HG03558 (cell line): ENCODE results near the gene MYL10.

Experiments
- ATAC-seq: cut with Tn5 transposase; IDR thresholded peaks from one replicate; pipeline ENCODE4 v1.9.1; 2021; ENCODE audit warnings: moderate number of reproducible peaks; ENCODE audit not compliant: unreplicated experiment; ENCODE audit errors: extremely low read depth

Gene MYL10

DNA sequence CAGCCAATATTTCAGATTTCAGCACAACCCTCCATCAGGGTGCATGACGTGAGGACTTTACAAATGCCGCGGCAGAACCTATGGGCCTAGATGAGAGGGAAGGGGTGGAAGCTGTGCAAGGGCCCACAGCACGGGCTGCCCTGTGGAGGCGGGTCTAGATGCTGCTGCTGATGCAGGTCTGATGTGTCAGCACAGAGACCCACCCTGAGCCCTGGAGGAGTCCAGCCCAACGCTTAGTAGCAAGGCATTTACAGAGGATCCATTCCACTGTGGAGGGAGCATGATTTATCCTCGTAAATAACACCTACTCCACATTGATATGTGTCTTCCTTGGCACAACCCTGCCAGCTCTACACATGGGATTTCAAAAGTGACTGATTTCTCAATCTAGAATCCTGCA, 48.5 kb downstream of the MYL10 start:
- ATAC-seq: no peak

DNA sequence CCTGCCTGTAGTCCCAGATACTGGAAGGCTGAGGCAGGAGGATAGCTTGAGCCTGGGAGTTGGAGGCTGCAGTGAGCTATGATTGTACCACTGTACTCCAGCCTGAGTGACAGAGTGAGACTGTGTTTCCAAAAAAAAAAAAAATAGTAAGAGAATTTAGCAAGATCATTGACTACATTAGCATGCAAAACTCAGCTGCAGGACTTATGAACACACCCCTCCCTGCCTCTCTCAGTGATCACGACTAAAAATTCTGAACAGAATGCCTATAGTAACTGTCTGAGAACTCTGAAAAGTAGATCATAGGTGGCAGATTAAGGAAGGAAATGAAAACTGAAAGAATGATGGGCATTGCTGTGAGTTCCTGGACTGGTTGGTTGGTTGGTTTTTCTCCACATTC, 50.5 kb downstream of the MYL10 start:
- no peak for ATAC-seq

DNA sequence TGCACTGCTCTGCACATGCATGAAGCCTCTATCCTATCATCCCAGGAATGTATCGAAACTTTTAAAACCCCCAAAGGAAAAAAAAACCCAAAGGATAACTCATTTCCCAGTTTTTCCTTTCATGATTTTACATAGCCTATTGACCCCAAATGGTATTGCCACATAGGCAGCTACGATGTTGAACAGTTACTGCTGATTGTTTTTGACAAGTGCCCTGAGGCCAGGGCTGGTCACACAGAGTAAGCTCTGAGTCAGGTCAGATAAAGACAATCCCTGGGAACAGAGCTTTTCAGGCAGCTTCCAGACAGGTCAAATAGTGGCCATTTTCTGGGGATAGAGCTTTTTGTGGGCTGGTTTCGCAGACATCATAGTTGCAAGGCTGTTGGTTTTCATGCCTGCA, 52.1 kb downstream of the MYL10 start:
- no peak for ATAC-seq

DNA sequence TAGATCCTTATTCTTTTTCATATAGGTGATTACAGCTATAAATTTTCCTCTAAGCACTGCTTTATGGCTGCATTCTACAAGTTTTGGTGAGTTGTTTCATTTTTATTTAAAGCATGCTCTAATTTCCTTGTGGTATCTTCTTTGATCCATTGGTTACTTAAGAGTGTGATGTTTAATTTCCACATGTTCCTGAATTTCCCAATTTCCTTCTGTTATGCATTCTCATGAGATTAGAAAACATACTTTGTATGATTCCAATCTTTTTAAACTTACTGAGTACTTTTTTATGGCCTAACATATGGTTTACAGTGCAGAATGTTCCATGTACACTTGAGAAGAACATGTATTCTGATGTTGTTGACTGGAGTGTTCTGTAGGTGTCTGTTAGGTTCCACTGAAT, 53.4 kb downstream of the MYL10 start:
- no peak for ATAC-seq

DNA sequence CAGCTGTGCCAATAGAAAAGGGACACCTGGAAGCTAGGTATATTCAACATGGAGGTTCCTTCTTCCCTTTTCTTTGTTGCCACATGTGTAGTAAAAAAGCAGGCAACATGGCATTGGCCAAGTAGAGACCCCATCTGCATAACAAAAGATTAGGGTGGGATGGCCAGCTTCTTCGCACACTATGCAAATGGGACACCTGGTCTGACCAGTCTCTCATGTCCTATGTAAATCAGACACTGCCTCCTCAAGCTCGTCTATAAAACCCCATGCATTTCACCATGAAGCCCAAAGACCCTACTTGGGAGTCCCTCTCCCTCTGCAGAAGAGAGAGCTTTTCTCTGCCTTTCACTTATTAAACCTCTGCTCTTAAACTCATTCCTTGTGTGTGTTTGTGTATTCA, 53.9 kb downstream of the MYL10 start:
- ATAC-seq: no peak

DNA sequence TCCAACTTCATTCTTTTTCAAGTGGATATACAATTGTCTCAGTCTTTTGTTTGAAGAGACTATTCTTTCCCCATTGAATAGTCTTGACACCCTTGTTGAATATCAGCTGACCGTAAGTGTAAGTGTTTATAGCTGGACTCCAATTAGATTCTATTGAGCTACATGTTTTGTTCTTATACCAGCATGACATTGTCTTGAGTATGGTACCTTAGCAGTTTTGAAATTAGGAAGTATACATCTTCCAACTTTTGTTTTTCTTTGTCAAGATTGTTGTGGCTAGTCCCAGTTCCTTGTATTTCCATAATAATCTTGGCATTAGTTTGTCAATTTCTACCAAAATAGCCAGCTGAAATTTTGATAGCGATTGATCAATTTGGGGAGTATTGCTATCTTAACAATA, 56.9 kb downstream of the MYL10 start:
- no peak for ATAC-seq

DNA sequence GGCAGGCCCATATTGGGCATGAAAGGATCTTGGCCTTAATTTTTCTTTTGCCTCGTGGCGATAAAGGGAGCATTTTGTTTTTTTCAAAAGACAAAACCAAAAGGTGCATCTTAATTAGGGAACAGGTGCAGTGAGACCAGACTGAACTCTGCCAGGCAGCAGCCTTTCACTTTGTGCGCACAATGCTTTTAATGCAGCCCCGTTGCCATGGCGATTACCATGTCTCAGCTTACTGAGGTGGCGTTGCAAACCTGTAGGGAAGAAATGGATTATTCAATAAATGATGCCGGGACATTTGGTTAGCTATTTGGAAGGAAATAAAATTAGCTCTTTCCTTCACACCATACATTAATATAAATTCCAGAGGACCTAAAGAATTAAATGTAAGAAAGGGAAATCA, 61.9 kb downstream of the MYL10 start:
- no peak for ATAC-seq

DNA sequence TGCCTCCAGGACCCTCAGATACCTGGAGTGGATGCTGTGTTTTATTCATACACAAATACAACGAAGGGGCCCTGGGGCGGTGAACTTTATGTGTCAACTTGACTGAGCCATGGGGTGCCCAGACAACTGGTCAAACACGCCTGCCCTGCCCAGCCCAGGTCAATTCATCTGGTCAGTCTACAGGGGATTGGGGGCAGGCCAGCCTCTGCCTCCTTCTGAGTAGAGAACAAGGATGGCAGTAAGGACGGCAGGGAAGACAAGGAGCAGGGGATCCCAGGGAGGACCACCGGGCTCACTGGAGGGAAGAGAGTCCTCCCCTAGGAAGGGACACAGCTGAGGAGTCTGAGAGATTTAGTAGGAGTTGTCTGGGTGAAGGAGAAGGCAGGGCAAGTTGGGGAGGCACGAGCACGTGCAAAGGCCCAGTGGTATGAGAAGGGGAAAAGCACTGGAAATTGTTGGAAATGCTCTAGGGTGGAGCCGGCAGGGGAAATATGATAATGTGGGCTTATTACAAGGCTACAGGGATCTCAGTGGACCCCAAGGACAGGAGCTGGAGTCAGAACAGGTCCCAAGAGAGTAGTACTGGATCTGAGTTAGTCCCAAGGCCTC, 63.4 kb downstream of the MYL10 start:
- no peak for ATAC-seq

DNA sequence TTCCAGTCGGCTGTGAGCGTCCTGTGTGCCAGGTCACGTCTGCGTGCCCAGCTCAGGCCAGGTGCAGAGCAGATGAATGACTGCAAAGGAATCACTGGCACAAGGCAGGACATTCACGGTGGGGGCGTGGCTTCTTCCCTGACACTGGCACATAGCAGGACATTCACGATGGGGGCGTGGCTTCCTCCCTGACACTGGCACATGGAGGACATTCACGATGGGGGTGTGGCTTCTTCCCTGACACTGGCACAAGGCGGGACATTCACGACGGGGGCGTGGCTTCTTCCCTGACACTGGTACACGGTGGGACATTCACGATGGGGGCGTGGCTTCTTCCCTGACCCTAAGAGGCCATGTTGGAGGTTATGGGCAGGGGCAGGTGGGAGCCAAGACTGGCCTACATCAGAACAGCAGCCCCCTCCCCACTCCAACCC, 64.3 kb downstream of the MYL10 start:
- ATAC-seq: no peak

DNA sequence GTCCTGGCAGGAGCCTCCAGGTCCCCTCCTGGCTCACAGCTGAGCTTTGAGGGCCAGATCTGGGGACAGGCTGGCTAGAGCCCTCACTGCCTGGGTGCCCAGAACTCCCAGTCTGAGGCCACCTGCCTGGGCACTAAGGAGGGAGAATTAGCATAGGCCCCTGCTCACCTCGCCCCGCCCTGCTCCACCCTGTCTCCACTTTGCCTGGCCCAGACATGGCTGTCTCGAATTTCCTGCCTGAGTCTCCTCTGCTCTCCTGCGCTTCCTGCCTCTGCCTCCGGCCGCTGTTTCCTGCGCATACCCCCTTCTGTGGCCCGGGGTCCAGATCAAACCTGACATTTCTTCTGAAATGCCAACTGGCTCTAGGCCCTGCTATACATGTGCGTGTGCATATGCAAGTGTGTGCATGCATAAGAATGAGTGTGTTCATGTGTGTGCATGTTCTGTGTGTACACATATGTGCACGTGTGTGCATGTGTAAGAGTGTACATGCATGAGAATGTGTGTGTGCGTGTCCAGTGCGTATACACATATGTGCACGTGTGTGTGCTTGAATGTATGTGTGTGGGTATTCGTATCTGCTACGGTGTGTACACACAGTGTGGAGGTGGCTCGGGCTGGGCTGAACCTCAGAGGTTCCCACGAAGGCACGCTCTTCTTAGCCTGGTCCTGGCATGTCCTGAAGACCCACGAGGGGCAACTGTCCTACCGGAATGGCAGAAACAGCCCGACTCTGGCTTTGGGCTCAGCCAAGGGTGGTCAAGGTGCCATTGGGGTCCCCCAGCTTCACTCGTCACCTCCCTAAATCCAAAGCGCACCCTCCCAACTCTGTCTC, 64.9 kb downstream of the MYL10 start:
- ATAC-seq: no peak
